Spleen (tissue), 7 donors: ENCODE data around the gene GEMIN4.

Source experiments
- POLR2A ChIP-seq, 3 donors: fragments of 450-650 bp; IDR thresholded peaks; one replicate each; pipeline ENCODE4 v1.5.1; 2017; ENCODE audit warnings: antibody characterized with exemption in 3 of 3, mild to moderate bottlenecking in 1 of 3
- POLR2AphosphoS5 ChIP-seq, 3 donors: sonication (generic); formaldehyde crosslinking; IDR thresholded peaks; one replicate each; pipeline ENCODE4 v1.5.1; 2017; ENCODE audit warnings: antibody characterized with exemption in 3 of 3
- TF ChIP-seq, protein P1 (sequence below), 11 experiments: fragments of 200-600 bp in 7 of 11; fragments of 450-650 bp in 4 of 11; sonication (generic) in 4 of 11; IDR thresholded peaks in 8 of 11; conservative IDR thresholded peaks in 3 of 11; 1 replicate in 7 of 11; 2 replicates in 4 of 11; pipeline versions ENCODE4 v1.4.0 to v1.8.0; 2016 to 2021; ENCODE audit warnings: antibody characterized with exemption in 11 of 11, inconsistent platforms in 4 of 11, mild to moderate bottlenecking in 1 of 11
- donor health status: DM: no; HTN: no; CAD: no; lungs with moderate emphysema.
- donor health status: DM: no; HTN: no; CAD: no.
- donor health status: DM: no; HTN: no; CAD: no.

- TF ChIP-seq, protein P1, sequence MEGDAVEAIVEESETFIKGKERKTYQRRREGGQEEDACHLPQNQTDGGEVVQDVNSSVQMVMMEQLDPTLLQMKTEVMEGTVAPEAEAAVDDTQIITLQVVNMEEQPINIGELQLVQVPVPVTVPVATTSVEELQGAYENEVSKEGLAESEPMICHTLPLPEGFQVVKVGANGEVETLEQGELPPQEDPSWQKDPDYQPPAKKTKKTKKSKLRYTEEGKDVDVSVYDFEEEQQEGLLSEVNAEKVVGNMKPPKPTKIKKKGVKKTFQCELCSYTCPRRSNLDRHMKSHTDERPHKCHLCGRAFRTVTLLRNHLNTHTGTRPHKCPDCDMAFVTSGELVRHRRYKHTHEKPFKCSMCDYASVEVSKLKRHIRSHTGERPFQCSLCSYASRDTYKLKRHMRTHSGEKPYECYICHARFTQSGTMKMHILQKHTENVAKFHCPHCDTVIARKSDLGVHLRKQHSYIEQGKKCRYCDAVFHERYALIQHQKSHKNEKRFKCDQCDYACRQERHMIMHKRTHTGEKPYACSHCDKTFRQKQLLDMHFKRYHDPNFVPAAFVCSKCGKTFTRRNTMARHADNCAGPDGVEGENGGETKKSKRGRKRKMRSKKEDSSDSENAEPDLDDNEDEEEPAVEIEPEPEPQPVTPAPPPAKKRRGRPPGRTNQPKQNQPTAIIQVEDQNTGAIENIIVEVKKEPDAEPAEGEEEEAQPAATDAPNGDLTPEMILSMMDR (IDR thresholded peaks at IDR 0.05 in 8 of 11, conservative IDR thresholded peaks at IDR 0.05 in 3 of 11) = no peak
- TF ChIP-seq POLR2A (IDR thresholded peaks at IDR 0.05) (no peak), POLR2AphosphoS5 (IDR thresholded peaks at IDR 0.05) (no peak)
Measured at GRCh38 chr17:767076-767475, 15.0 kb upstream of the GEMIN4 start.
